ENCODE measurements around the gene TRIM65.

Gene TRIM65

DNA sequence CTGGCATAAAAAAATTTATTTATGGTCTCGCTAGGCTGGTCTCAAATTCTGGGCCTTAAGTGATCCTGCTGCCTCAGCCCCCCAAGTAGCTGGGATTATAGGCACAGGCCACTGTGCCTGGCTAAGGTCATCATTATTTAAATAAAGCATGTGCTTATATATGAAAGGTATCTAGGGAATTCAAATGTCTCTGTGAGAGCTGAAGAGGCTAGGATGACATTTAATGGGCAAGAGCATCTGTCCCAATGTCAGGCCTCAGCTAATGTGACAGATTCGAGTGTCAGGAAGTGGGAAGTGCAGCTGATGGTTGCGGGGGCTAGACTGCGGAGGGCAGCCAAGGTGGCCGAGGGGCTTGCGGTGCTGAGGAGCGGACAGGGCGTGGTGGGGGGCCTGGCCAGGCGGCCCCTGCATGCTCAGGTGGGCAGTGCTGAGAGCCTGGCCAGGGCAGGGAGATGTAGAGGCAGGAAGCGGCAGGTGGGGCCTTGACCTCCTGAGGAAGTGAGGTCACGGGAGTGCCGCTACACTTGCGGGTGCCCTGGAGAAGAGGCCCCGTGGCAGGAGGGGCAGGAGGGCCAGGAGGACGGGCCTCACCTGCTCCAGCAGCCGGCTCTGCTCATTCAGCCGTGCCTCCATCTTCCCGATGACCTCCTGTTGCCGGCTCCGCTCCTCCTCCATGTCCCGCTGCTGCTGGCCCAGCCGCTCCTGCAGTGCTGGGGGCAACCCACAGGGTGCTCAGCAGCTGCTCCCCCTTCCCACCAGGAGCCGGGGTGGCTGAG, 20.6 kb upstream of the TRIM65 start:
- DNase-seq, result no peak

- no peak for DNase-seq
Observed at GRCh38 chr17:75915268-75915667, 18.5 kb upstream of the TRIM65 start.

- DNase-seq, result peak; percentile 48
Observed at GRCh38 chr17:75914643-75915267, 18.0 kb upstream of the TRIM65 start.

DNA sequence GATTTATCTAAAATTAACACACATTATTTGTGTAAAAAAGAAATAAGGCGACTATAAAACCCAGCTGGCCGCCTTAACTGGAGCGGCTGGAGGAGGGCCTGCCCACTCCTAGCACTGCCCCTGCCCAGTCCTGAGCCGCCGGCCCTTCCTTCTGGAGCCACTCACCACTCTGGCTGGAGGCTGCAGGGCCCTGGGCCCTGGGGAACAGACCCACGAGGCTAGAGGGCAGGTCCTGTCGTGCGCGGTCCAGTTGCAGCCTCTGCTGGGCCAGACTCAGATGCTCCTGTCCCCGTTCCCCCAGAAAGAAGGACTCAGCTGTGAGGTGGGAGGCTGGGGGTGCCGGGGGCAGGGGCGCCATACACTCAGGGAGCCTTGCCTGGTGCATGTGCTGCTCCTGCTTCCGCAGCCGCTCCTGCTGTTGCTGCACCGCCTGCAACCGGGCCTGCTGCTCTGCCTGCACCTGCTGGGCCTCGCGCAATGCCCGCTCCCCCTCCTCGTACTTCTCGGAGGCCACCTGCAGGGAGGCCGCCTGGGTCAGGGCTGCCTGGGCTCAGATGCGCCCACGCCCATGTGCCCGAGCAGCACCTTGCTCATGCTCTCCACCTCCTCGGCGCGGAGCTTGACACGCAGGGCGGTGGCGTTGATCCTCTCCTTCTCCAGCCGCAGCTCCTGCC, 16.9 kb upstream of the TRIM65 start:
- DNase-seq, result peak; percentile 56

- peak; percentile 19 for DNase-seq
Observed at GRCh38 chr17:75910699-75911098, 13.9 kb upstream of the TRIM65 start.

DNA sequence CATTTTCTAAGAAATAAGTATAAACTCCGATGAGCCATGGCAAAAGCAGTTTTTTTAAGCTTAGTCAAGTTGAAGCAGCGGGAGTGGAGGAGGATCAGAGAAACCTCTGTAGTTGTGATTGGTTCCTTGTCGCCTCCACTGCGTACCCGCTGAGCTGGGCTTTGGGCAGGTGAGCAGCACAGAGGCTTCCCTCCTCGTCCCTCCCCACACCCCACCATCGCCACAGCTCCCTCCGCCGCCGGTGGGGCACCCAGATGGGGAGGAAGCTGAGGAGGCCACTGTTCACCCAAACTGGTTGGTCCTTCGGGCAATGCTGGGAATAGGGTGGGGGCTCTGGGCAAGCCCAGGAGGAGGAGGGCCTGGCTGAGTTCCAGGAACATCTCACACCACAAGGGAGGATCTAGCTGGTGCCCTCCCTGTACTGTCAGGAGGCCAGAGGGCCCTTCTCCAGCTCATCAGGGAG, 13.1 kb upstream of the TRIM65 start:
- DNase-seq, result peak; percentile 85

DNA sequence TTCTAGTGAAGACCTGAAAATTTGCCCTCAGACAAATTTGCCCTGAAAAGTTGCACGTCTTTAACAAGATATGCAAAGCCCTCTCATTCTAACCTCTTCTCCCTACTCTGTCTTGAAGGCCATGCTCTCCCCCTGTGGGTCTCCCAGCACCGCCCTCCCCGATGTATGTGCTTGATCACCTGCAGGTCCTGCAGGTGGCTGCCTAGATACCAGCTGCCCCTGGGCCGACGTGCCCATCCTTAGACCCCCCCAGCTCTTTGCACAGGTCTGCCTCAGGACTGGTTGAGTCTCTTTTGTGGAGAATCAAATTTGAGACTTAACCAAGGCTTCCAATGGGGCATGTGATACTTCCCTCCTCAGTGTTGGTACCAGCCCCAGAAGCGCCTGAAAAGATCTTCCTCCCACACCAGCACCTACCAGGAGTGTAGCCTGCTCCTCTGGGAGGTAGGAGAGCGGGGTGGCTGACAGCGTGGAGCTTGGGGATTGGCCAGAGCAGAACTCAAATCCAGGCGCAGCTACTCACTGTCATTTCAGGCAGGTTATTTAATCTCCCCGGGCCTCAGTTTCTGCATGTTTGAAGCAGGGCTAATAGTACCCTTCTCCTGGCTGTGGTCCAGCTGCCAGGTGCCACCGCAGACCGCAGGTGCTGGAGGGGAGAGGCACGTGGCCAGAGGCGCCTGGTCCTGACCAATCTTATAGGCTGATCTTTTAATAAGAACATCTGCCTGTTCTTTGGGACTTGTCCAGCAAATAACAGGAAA, 12.5 kb upstream of the TRIM65 start:
- DNase-seq, result peak; percentile 92

GRCh38 chr17:75908201-75908600, 11.4 kb upstream of the TRIM65 start:
- DNase-seq, result no peak

DNA sequence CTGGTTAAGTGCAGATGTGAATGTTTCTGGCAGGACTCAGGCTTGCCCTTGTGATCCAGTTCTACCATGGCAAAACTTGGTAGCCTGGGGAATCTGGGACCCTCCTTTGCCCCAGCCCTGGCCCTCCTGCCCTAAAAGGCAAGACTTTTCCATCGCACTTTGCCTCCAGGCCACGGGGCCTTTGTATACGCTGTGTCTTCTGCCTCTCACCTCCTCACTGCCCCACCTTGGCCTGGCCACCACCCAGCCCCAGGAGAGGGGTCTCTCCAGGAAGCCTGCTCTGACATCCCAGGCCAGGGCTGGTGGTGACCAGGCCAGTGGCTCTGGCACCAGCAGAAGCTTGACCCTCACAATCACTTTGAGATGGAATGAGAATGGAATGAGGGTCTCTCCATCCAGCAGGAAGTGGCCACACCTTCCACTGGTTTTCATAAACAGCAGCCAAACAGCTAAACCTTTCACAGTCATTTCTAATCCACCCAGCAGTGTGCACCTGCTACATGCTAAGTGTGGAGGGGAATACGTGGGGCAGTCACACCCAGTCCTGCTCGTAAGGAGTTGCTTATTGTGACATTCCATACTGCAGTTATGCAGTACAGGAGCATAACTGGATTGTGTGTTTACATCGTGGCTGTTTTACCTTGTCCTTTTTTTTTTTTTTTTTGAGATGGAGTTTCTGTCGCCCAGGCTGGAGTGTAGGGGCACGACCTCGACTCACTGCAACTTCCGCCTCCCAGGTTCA, 9.6 kb upstream of the TRIM65 start:
- no peak for DNase-seq

DNA sequence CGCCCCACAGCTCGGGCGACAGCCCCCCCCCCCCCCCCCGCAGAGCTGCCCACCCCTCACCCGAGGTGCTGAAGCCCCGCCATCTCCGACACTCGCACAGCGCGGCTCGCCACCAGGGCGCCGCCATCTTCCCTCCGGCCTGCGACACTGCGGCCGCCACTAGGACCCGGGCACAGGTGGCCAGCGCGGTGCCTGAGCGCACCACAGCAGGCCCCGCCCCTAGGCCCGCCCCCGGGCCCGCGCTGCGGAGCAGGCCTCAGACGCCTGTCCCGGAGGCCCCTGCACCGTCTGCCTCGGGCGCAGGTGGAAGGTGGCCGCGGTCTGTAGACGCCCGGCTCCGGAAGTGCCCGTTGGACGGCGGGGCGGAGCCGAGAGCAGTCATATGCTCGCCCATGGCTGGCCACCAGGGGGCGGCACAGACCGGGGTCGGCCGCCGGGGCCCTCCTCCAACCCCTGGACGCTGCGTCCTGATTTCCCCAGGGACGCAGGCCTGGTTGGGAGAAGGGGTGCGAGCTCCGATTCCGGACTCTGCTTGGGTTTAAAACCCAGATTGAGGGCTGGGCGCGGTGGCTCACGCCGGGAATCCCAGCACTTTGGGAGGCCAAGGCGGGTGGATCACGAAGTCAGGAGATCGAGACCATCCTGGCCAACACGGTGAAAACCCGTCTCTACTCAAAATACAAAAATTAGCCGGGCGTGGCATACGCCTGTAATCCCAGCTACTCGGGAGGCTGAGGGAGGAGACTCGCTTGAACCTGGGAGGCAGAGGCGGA, 8.2 kb upstream of the TRIM65 start, which contains the start of gene MRPL38:
Gene MRPL38, minus strand, starts transcription at position 136 of the 773 bp plus-strand sequence. Its CDS starts 9 bp downstream, at position 127.
- DNase-seq, result peak; percentile 96

DNA sequence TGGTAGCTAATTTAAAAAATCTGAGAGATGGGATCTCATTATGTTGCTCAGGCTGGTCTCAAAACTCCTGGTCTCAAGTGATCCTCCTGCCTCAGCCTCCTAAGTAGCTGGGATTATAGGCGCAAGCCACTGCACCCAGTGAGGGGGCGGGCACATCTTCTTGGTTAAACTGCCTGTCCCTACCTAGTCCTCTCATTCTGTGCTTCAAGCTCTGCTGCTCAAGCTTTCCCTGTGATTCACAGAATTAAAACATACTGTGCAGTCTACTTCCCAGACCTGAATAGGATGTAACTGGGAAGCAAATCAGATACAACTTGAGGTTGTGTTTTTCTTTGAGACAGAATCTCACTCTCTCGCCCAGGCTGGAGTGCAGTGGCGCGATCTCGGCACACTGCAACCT, 5.7 kb upstream of the TRIM65 start:
- DNase-seq, result no peak

GRCh38 chr17:75901727-75902126, 5.0 kb upstream of the TRIM65 start:
- no peak for DNase-seq

- DNase-seq, result no peak
Observed at GRCh38 chr17:75900691-75901533, 4.2 kb upstream of the TRIM65 start.

DNA sequence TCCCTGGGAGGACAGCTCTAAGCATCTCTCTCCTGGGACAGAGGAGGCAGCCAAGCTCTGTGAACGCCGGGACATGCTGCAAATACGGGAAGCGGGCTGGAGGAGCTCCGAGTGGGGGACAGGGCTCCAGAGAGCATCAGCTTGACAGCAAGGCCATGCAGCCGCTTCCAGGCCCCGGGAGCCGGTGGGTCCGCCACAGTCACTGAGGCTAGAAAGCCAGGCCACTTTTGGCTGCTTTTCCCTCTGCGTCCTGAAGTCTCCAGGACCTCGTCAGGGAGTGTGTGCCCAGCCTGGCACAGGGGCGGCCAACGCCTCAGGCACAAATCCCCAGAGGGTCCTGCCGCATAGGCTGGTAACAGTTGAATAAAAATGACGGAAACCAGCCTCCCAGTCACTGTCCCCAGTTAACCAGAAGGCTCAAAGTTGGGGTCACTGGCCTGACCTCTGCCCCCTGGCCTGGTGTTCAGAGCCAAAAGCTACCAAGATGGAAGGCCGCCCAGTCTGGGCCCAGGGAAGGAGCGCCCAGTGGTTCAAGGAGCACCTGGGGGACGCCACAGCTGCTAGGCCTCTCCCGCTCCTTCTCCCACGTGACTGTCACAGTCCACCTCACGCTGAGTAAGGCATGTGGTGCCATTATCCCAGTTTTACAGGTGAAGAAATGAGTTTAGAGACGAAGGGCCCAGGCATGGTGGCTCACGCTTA, 3.2 kb upstream of the TRIM65 start:
- no peak for DNase-seq

DNA sequence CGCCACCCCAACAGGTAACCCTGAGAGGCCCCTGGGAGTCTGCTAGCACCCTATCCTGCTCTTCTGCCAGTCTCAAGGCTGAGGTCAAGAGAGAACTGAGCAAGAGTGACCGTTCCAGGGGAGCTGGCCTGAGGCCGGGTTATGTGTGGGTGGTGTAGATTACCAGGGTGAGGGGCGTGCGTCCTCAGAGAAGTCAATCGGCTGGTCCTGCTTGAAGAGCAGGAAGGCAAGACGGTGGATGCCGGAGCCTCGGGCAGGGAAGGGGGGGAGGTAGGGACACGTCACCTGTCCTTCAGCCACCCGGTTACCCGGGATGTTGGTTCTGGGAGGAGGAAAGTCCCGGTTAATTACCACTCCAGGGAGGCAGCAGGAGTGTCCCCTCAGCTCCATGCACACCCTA, 2.6 kb upstream of the TRIM65 start:
- DNase-seq, result no peak

DNA sequence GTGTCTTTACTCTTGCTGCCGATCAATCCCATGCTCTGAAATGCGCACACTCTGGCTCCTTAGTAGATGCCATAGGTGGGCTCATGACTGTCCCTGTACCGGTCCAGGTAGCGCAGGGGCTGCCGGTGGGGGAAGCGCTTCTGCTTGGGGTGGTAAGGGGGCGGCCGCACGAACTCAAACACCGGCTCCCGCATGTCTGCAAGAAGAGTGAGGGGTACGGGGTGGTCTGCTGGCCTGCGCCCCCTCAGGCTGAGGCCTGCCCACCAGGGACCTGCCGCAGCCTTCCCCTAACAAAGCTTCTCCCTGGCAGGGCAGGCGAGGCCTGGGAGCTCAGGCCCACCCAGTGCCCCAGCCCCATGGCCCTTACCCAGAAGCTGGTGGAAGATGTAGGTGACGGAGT, 2.0 kb upstream of the TRIM65 start:
- no peak for DNase-seq

GRCh38 chr17:75898065-75898464, 1.3 kb upstream of the TRIM65 start:
- no peak for DNase-seq

DNA sequence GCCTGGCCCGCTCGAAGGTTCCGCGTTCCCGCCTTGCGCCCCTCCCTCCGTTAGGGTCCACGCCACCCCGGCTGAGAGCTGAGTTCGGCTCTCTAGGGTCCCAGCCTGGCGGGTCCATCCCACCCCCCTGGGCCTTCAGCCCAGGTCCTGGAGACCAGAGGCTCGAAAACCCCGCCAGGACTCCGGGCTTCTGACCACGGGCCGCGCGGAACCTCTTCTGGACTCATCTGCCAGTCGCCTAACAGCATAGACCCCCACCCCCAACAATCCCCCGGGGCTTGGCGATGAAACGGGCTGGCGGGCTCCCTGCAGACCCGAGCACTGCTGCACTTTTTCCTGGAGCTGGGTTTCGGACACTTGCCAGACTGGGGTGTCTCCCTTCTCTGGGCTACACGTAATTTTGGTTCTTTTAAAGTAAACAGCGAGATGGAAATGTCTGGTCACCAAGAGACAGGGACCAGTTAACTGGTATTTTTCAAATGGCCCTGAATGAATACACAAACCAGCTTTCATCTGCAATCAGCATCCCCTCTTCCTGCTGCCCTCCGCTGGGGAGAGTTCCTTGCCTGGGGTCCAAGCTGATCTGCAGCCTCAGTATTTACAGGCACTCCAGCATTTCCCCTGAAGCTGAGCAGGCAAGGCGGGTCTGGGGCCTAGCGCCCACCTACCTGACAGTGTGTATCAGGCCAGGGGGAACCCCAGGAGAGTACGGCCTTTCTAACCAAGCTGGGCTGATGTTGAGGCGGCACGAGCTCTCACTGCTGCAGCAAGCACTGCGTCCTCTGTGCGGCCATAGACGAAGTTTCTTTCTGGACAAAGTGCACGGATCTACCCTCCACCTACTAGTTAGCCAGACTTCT, 639 bp upstream of the TRIM65 start:
- no peak for DNase-seq

Data from SHP77 treated with DMSO at 0.1 percent for 48 hours (cell line).